HCT116 (cell line): ENCODE data around the gene TMEM271.

Experiments used
- CEBPB ChIP-seq: IDR thresholded peaks from 2 replicates; pipeline ENCODE4 v1.6.1; 2012; ENCODE audit warnings: low read depth
- CTCF ChIP-seq, 3 experiments: fragments of 200-600 bp in 1 of 3; sonication (generic) in 1 of 3; IDR thresholded peaks in 2 of 3; conservative IDR thresholded peaks in 1 of 3; 2 replicates each; pipeline ENCODE4 v1.5.1; 2012 to 2017; ENCODE audit warnings: low read depth in 2 of 3, low read length in 2 of 3, antibody characterized with exemption in 1 of 3, borderline replicate concordance in 1 of 3, control low read depth in 1 of 3, mild to moderate bottlenecking in 1 of 3, mixed read lengths in 1 of 3, mixed run types in 1 of 3, moderate library complexity in 1 of 3; ENCODE audit not compliant: insufficient read depth in 1 of 3
- EZH2 ChIP-seq: fragments of 200-600 bp; sonication (generic); IDR thresholded peaks from 2 replicates; pipeline ENCODE4 v1.6.1; 2017; ENCODE audit warnings: antibody characterized with exemption, mixed run types
- EZH2phosphoT487 ChIP-seq: fragments of 200-600 bp; IDR thresholded peaks from 2 replicates; pipeline ENCODE4 v1.6.1; 2018; ENCODE audit warnings: antibody characterized with exemption, borderline replicate concordance
- FOSL1 ChIP-seq: IDR thresholded peaks from 2 replicates; pipeline ENCODE4 v1.6.1; 2012; ENCODE audit warnings: low read depth
- POLR2A ChIP-seq: IDR thresholded peaks from 2 replicates; pipeline ENCODE4 v1.7.0; 2011; ENCODE audit warnings: borderline replicate concordance; ENCODE audit not compliant: insufficient read depth, insufficient read length; ENCODE audit errors: extremely low read depth
- POLR2AphosphoS5 ChIP-seq: IDR thresholded peaks from 2 replicates; pipeline ENCODE4 v1.6.1; 2011; ENCODE audit warnings: mild to moderate bottlenecking, low read depth, low read length, moderate library complexity
- REST ChIP-seq: IDR thresholded peaks from 2 replicates; pipeline ENCODE4 v1.6.1; 2012; ENCODE audit warnings: low read depth
- SIN3A ChIP-seq: IDR thresholded peaks from 2 replicates; pipeline ENCODE4 v1.6.1; 2012; ENCODE audit warnings: low read depth
- YY1 ChIP-seq: IDR thresholded peaks from 2 replicates; pipeline ENCODE4 v1.6.1; 2011; ENCODE audit warnings: low read length, low read depth, moderate library complexity, mild to moderate bottlenecking; ENCODE audit not compliant: insufficient replicate concordance; ENCODE audit errors: extremely low read depth

- TF ChIP-seq POLR2AphosphoS5 (no peak), SIN3A (no peak), CTCF (IDR thresholded peaks at IDR 0.05 in 2 of 3, conservative IDR thresholded peaks at IDR 0.05 in 1 of 3; ENCODE audit: borderline replicate concordance in 1 of 3, insufficient read depth in 1 of 3, low read depth in 2 of 3, low read length in 2 of 3) (no peak), YY1 (no peak), EZH2phosphoT487 (no peak), POLR2A (no peak), EZH2 (no peak), CEBPB (no peak), REST (no peak), FOSL1 (no peak)
Measured at GRCh38 chr4:588351-588849, 12.3 kb upstream of the TMEM271 start.
